Measurements from ENCODE around the gene EIF4E3. TPM values are rescaled to one million over a fixed set of nuclear protein-coding genes. Genes with fewer than 3 reads are reported as not detected.

The EIF4E3 gene
- polyA plus RNA-seq, 1 donor (not counting 4 experiments of a cell fraction or from before 2014, with no cell fraction given) = 2.2 TPM

GRCh38 chr3:71771126-71771525, 45.9 kb upstream of the EIF4E3 start:
- peaks cover 8% of the 10 kb centered on the region for H3K27me3 ChIP-seq (ENCODE audit: control insufficient read depth, extremely low read depth, insufficient read depth, low read length)
- no peak overlapping the region for H3K9ac ChIP-seq (ENCODE audit: control insufficient read depth, extremely low read depth, insufficient read depth, low read length)
- no peaks in the 10 kb centered on the region for H3K9me1 ChIP-seq (ENCODE audit: control insufficient read depth, extremely low read depth, insufficient read depth, low read length)
- no peaks in the 10 kb centered on the region for H3K9me3 ChIP-seq (ENCODE audit: control insufficient read depth, low read depth, low read length)
- no peak overlapping the region for H2AFZ ChIP-seq (ENCODE audit: control insufficient read depth, low read length)
- no peak overlapping the region for H3K4me2 ChIP-seq (ENCODE audit: control insufficient read depth, extremely low read depth, insufficient read depth, low read depth, low read length)
- DNase-seq (ENCODE audit: low read depth, low spot score) = no peak
- no peaks in the 10 kb centered on the region for H3K79me2 ChIP-seq (ENCODE audit: control insufficient read depth, insufficient read depth, low read length)
- dilution Hi-C loops (cut with MboI; ENCODE audit: extremely low pct_ligation_motif_present, low sequenced_read_pairs) = no loop called here
- no peak overlapping the region for H3K4me3 ChIP-seq (ENCODE audit: control insufficient read depth in 2 of 3, extremely low read depth in 1 of 3, insufficient read depth in 2 of 3, low read depth in 1 of 3, low read length in 3 of 3)
- no peak overlapping the region for H3K27ac ChIP-seq (ENCODE audit: control insufficient read depth, insufficient read depth, low read length)
- FAIRE-seq = no peak
- no peaks in the 10 kb centered on the region for H4K20me1 ChIP-seq (ENCODE audit: control insufficient read depth, extremely low read depth, insufficient read depth, low read length)
- H3K36me3 ChIP-seq (ENCODE audit: control insufficient read depth in 2 of 2, extremely low read depth in 1 of 2, insufficient read depth in 2 of 2, low read length in 2 of 2) = no peaks in the 10 kb centered on the region
- TF ChIP-seq, protein P1, sequence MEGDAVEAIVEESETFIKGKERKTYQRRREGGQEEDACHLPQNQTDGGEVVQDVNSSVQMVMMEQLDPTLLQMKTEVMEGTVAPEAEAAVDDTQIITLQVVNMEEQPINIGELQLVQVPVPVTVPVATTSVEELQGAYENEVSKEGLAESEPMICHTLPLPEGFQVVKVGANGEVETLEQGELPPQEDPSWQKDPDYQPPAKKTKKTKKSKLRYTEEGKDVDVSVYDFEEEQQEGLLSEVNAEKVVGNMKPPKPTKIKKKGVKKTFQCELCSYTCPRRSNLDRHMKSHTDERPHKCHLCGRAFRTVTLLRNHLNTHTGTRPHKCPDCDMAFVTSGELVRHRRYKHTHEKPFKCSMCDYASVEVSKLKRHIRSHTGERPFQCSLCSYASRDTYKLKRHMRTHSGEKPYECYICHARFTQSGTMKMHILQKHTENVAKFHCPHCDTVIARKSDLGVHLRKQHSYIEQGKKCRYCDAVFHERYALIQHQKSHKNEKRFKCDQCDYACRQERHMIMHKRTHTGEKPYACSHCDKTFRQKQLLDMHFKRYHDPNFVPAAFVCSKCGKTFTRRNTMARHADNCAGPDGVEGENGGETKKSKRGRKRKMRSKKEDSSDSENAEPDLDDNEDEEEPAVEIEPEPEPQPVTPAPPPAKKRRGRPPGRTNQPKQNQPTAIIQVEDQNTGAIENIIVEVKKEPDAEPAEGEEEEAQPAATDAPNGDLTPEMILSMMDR (optimal IDR thresholded peaks at IDR 0.05 in 1 of 3, IDR thresholded peaks at IDR 0.05 in 1 of 3, conservative IDR thresholded peaks at IDR 0.05 in 1 of 3; ENCODE audit: extremely low read depth in 1 of 3, insufficient read depth in 2 of 3, low read length in 3 of 3) = no peak
- no peak for TF ChIP-seq EZH2 (IDR thresholded peaks at IDR 0.05; ENCODE audit: low read length)
- no peaks in the 10 kb centered on the region for H3K4me1 ChIP-seq (ENCODE audit: control insufficient read depth, extremely low read depth, insufficient read depth, low read length)

DNA sequence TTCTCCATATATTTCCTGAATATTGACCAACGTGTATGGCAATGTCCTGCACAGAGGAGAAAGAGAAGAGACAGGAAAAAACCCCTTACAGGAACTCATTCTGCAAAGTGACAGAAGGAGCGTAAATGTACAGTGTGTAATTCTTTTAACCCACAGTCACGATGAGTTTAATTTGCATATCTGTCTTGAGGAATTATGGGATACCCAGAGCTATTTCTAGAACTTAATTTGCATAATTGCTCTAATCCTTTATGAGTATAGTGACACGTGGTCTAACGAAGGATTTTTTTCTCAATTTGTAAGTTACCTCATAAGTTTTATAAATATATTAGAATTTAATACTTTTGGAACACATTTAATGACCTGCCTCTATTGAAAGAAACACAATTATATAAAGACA, 38.2 kb upstream of the EIF4E3 start:
- H3K27me3 ChIP-seq (ENCODE audit: control insufficient read depth, extremely low read depth, insufficient read depth, low read length) = peaks cover 13% of the 10 kb centered on the region
- DNase-seq (ENCODE audit: low read depth, low spot score) = no peak
- no peaks in the 10 kb centered on the region for H3K9me1 ChIP-seq (ENCODE audit: control insufficient read depth, extremely low read depth, insufficient read depth, low read length)
- no peaks in the 10 kb centered on the region for H4K20me1 ChIP-seq (ENCODE audit: control insufficient read depth, extremely low read depth, insufficient read depth, low read length)
- dilution Hi-C loops (cut with MboI; ENCODE audit: extremely low pct_ligation_motif_present, low sequenced_read_pairs) = no loop called here
- no peak overlapping the region for H3K4me2 ChIP-seq (ENCODE audit: control insufficient read depth, extremely low read depth, insufficient read depth, low read depth, low read length)
- H3K27ac ChIP-seq (ENCODE audit: control insufficient read depth, insufficient read depth, low read length) = no peak overlapping the region
- H3K79me2 ChIP-seq (ENCODE audit: control insufficient read depth, insufficient read depth, low read length) = no peaks in the 10 kb centered on the region
- no peak overlapping the region for H3K4me3 ChIP-seq (ENCODE audit: control insufficient read depth in 2 of 3, extremely low read depth in 1 of 3, insufficient read depth in 2 of 3, low read depth in 1 of 3, low read length in 3 of 3)
- H3K9me3 ChIP-seq (ENCODE audit: control insufficient read depth, low read depth, low read length) = no peaks in the 10 kb centered on the region
- TF ChIP-seq, protein P1 (optimal IDR thresholded peaks at IDR 0.05 in 1 of 3, IDR thresholded peaks at IDR 0.05 in 1 of 3, conservative IDR thresholded peaks at IDR 0.05 in 1 of 3; ENCODE audit: extremely low read depth in 1 of 3, insufficient read depth in 2 of 3, low read length in 3 of 3) = no peak
- H2AFZ ChIP-seq (ENCODE audit: control insufficient read depth, low read length) = no peak overlapping the region
- no peaks in the 10 kb centered on the region for H3K36me3 ChIP-seq (ENCODE audit: control insufficient read depth in 2 of 2, extremely low read depth in 1 of 2, insufficient read depth in 2 of 2, low read length in 2 of 2)
- no peak for FAIRE-seq
- H3K4me1 ChIP-seq (ENCODE audit: control insufficient read depth, extremely low read depth, insufficient read depth, low read length) = no peaks in the 10 kb centered on the region
- H3K9ac ChIP-seq (ENCODE audit: control insufficient read depth, extremely low read depth, insufficient read depth, low read length) = no peak overlapping the region
